RPMI7951 (cell line): Measurements from ENCODE around the gene GRB14. TPM values are rescaled to one million over a fixed set of nuclear protein-coding genes. Genes with fewer than 3 reads are reported as not detected.
"Not testable (repeated sequence)": the region's sequence is repeated elsewhere in the genome, so short reads cannot be mapped to it uniquely, and the experiment has no call there.

Experiments
- DNase-seq: peaks from one replicate; pipeline ENCODE4 v3.0.0-alpha.2; 2012; ENCODE audit warnings: low read depth
- total RNA-seq: library from RNA; depleted of rRNA; stranded (reverse); fragments of >200 nt; shearing (Covaris generic); gene quantifications from 2 replicates; pipeline ENCODE4 v1.2.3, GENCODE V29; 2014

Gene GRB14
- total RNA-seq, 1 experiment from 2014 or later = not detected

GRCh38 chr2:164558450-164558849 lies 62.8 kb downstream of the GRB14 start:
- DNase-seq = no peak

GRCh38 chr2:164554487-164554886 lies 66.8 kb downstream of the GRB14 start:
- DNase-seq = no peak

- DNase-seq = no peak
These were observed 69.8 kb downstream of the GRB14 start for GRCh38 chr2:164551519-164551918.

GRCh38 chr2:164549705-164550104 lies 71.6 kb downstream of the GRB14 start:
- DNase-seq = not testable (repeated sequence)

GRCh38 chr2:164545484-164545883 lies 75.8 kb downstream of the GRB14 start:
- no peak for DNase-seq

GRCh38 chr2:164542581-164543021 lies 78.7 kb downstream of the GRB14 start:
- DNase-seq = peak; percentile 74

- DNase-seq = peak; percentile 39
These were observed 82.9 kb downstream of the GRB14 start for GRCh38 chr2:164538240-164538866.

GRCh38 chr2:164535280-164536025 lies 85.8 kb downstream of the GRB14 start:
- no peak for DNase-seq

- DNase-seq = no peak
These were observed 90.8 kb downstream of the GRB14 start for GRCh38 chr2:164530464-164530863.

- no peak for DNase-seq
These were observed 97.6 kb downstream of the GRB14 start for GRCh38 chr2:164523726-164524125.

- peak; percentile 16 for DNase-seq
These were observed 98.3 kb downstream of the GRB14 start for GRCh38 chr2:164523009-164523408.

- no peak for DNase-seq
These were observed 98.7 kb downstream of the GRB14 start for GRCh38 chr2:164522561-164522981.

- DNase-seq = no peak
These were observed 105.5 kb downstream of the GRB14 start for GRCh38 chr2:164515734-164516133.

- DNase-seq = no peak
These were observed 106.3 kb downstream of the GRB14 start for GRCh38 chr2:164515030-164515429.

GRCh38 chr2:164514491-164514890 lies 106.8 kb downstream of the GRB14 start:
- no peak for DNase-seq

GRCh38 chr2:164512871-164513270 lies 108.4 kb downstream of the GRB14 start:
- no peak for DNase-seq

- DNase-seq = no peak
These were observed 109.5 kb downstream of the GRB14 start for GRCh38 chr2:164511738-164512137.

GRCh38 chr2:164510895-164511294 lies 110.4 kb downstream of the GRB14 start:
- DNase-seq = no peak

GRCh38 chr2:164509137-164509877 lies 112.0 kb downstream of the GRB14 start:
- no peak for DNase-seq

GRCh38 chr2:164504253-164504652 lies 117.0 kb downstream of the GRB14 start:
- DNase-seq = no peak

- no peak for DNase-seq
These were observed 122.4 kb downstream of the GRB14 start for GRCh38 chr2:164498836-164499235.

GRCh38 chr2:164496881-164497280 lies 124.4 kb downstream of the GRB14 start:
- no peak for DNase-seq

- no peak for DNase-seq
These were observed 124.9 kb downstream of the GRB14 start for GRCh38 chr2:164496421-164496820.
